ENCODE results near the gene PTPRE.

PTPRE gene

GRCh38 chr10:128063736-128064107, 156.8 kb downstream of the PTPRE start:
- no peak for TF ChIP-seq SPI1 (IDR thresholded peaks at IDR 0.05; ENCODE audit: borderline replicate concordance, low read depth)
- no peak for TF ChIP-seq REST (IDR thresholded peaks at IDR 0.05; ENCODE audit: insufficient replicate concordance, low read depth)
- TF ChIP-seq GABPA (IDR thresholded peaks at IDR 0.05; ENCODE audit: low read depth): no peak
- no peak for TF ChIP-seq POLR2AphosphoS5 (IDR thresholded peaks at IDR 0.05; ENCODE audit: low read depth)
- TF ChIP-seq CTCF (IDR thresholded peaks at IDR 0.05; ENCODE audit: insufficient read depth, low read length): no peak
- no peaks in the 10 kb centered on the region for H3K27me3 ChIP-seq (ENCODE audit: insufficient read depth, poor library complexity, severe bottlenecking)
- peak in 1 of 2 experiments; percentile 49 for DNase-seq (ENCODE audit: low read depth in 1 of 2, low spot score in 1 of 2)
- H3K4me3 ChIP-seq (replicated peaks; ENCODE audit: insufficient read depth, low read length): no peak overlapping the region
- H3K27ac ChIP-seq (replicated peaks): peak overlapping the region; percentile 83

- Histone ChIP-seq H3K27ac (replicated peaks) (peak overlapping the region; percentile 83), H3K4me3 (replicated peaks; ENCODE audit: insufficient read depth, low read length) (no peak overlapping the region), H3K27me3 (ENCODE audit: insufficient read depth, poor library complexity, severe bottlenecking) (no peaks in the 10 kb centered on the region)
- DNase-seq (ENCODE audit: low read depth in 1 of 2, low spot score in 1 of 2): peak; percentile 91 to 98
- TF ChIP-seq SPI1 (IDR thresholded peaks at IDR 0.05; ENCODE audit: borderline replicate concordance, low read depth) (peak; percentile 97), CTCF (IDR thresholded peaks at IDR 0.05; ENCODE audit: insufficient read depth, low read length) (no peak), POLR2AphosphoS5 (IDR thresholded peaks at IDR 0.05; ENCODE audit: low read depth) (peak; percentile 99), REST (IDR thresholded peaks at IDR 0.05; ENCODE audit: insufficient replicate concordance, low read depth) (peak; percentile 53), GABPA (IDR thresholded peaks at IDR 0.05; ENCODE audit: low read depth) (peak; percentile 49)
Observed at GRCh38 chr10:128064108-128064969, 157.4 kb downstream of the PTPRE start.

GRCh38 chr10:128064970-128065580, 158.2 kb downstream of the PTPRE start:
- no peak for DNase-seq (ENCODE audit: low read depth in 1 of 2, low spot score in 1 of 2)
- Histone ChIP-seq H3K27me3 (ENCODE audit: insufficient read depth, poor library complexity, severe bottlenecking) (no peaks in the 10 kb centered on the region), H3K27ac (replicated peaks) (peak overlapping the region; percentile 83), H3K4me3 (replicated peaks; ENCODE audit: insufficient read depth, low read length) (no peak overlapping the region)
- TF ChIP-seq POLR2AphosphoS5 (IDR thresholded peaks at IDR 0.05; ENCODE audit: low read depth) (peak; percentile 34; the same call in 1 of the 2 replicates), REST (IDR thresholded peaks at IDR 0.05; ENCODE audit: insufficient replicate concordance, low read depth) (no peak), CTCF (IDR thresholded peaks at IDR 0.05; ENCODE audit: insufficient read depth, low read length) (no peak)

All from HL-60 (cell line).